ENCODE results near the gene LRRC37A.
"Not testable (repeated sequence)": the region's sequence is repeated elsewhere in the genome, so short reads cannot be mapped to it uniquely, and the experiment has no call there.

GRCh38 chr17:46266063-46266655 lies 28.8 kb upstream of the LRRC37A start:
- TF ChIP-seq CTCF (conservative IDR thresholded peaks at IDR 0.05; ENCODE audit: low read length); EZH2phosphoT487 (IDR thresholded peaks at IDR 0.05; ENCODE audit: borderline replicate concordance): not testable (repeated sequence)

Data from Loucy (cell line).